GM12865 (cell line): ENCODE measurements around the gene SLC17A7.

Source experiments
- DNase-seq: peaks from one replicate; pipeline ENCODE4 v3.0.0; 2010; ENCODE audit warnings: low read depth
- H3K4me3 ChIP-seq: 2 replicates; pipeline ENCODE4 v1.5.1; 2011; ENCODE audit warnings: mild to moderate bottlenecking, low read depth, low read length, control low read depth
- TF ChIP-seq, protein P1 (sequence below): IDR thresholded peaks from 2 replicates; pipeline ENCODE4 v1.5.1; 2011; ENCODE audit warnings: low read length, control low read depth, low read depth, inconsistent platforms; ENCODE audit not compliant: insufficient read depth; ENCODE audit errors: missing control alignments

The SLC17A7 gene

DNA sequence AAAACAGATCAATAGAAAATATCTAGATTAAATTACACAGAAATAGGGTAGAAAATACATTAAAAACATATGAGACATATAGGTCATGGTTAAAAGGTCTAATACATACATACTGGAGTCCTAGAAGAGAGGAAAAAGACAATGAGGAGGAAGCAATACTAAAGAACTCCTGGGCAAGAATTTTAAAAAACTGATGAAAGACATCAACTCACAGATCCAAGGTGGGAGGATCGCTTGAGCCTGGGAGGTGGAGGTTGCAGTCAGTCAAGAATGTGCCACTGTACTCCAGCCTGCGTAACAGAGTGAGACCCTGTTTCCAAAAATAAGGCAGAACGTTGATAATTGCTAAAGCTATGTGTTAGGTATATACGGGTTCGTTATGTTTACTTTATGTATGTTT lies 58.7 kb downstream of the SLC17A7 start:
- DNase-seq: no peak
- TF ChIP-seq, protein P1, sequence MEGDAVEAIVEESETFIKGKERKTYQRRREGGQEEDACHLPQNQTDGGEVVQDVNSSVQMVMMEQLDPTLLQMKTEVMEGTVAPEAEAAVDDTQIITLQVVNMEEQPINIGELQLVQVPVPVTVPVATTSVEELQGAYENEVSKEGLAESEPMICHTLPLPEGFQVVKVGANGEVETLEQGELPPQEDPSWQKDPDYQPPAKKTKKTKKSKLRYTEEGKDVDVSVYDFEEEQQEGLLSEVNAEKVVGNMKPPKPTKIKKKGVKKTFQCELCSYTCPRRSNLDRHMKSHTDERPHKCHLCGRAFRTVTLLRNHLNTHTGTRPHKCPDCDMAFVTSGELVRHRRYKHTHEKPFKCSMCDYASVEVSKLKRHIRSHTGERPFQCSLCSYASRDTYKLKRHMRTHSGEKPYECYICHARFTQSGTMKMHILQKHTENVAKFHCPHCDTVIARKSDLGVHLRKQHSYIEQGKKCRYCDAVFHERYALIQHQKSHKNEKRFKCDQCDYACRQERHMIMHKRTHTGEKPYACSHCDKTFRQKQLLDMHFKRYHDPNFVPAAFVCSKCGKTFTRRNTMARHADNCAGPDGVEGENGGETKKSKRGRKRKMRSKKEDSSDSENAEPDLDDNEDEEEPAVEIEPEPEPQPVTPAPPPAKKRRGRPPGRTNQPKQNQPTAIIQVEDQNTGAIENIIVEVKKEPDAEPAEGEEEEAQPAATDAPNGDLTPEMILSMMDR: no peak
- no peak overlapping the region for H3K4me3 ChIP-seq

- TF ChIP-seq, protein P1: no peak
- no peak for DNase-seq
- H3K4me3 ChIP-seq: no peak overlapping the region
Measured at GRCh38 chr19:49380391-49380790, 60.9 kb downstream of the SLC17A7 start.
